B cell (primary cell): ENCODE results near the gene RIC8B.

ENCODE experiments used
- EZH2 ChIP-seq: IDR thresholded peaks from 2 replicates; pipeline ENCODE4 v1.6.1; 2012; ENCODE audit warnings: borderline replicate concordance, low read depth, mild to moderate bottlenecking, moderate library complexity, low read length; ENCODE audit not compliant: insufficient read depth, poor library complexity, severe bottlenecking
- TF ChIP-seq, protein P1 (sequence below): fragments of 200-600 bp; IDR thresholded peaks from one replicate; pipeline ENCODE4 v1.8.0; 2022; ENCODE audit warnings: antibody characterized with exemption, mild to moderate bottlenecking

DNA sequence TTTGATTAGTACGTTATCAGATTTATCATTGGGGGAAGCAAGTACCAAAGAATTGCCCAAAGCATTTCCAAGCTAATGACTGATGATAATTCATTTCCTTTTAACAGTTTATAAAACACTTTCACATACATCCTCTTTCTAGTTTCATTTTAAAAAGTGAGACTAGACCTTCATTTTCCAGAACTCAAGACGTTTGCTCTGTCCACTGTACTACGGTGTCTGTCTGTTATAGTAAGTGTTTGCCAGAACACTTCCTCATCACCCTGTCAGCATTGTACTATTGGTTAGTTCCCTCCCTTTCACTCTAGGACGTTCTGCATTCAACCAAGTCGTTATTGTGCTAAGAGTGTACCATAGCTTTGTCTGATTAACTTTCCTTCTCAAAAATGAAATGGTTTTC is 99.5 kb downstream of the RIC8B start:
- TF ChIP-seq, protein P1, sequence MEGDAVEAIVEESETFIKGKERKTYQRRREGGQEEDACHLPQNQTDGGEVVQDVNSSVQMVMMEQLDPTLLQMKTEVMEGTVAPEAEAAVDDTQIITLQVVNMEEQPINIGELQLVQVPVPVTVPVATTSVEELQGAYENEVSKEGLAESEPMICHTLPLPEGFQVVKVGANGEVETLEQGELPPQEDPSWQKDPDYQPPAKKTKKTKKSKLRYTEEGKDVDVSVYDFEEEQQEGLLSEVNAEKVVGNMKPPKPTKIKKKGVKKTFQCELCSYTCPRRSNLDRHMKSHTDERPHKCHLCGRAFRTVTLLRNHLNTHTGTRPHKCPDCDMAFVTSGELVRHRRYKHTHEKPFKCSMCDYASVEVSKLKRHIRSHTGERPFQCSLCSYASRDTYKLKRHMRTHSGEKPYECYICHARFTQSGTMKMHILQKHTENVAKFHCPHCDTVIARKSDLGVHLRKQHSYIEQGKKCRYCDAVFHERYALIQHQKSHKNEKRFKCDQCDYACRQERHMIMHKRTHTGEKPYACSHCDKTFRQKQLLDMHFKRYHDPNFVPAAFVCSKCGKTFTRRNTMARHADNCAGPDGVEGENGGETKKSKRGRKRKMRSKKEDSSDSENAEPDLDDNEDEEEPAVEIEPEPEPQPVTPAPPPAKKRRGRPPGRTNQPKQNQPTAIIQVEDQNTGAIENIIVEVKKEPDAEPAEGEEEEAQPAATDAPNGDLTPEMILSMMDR, result no peak
- no peak for TF ChIP-seq EZH2
